Common myeloid progenitor, CD34-positive (primary cell): Measurements from ENCODE around the gene CTPS2.
"Not testable (repeated sequence)": the region's sequence is repeated elsewhere in the genome, so short reads cannot be mapped to it uniquely, and the experiment has no call there.

ENCODE experiments used
- CTCF ChIA-PET: fragments of 350-600 bp; sonication (Branson Sonifier 250); formaldehyde crosslinking; loops from one replicate; lab custom pipeline; 2021; ENCODE audit warnings: antibody characterized with exemption; lab: Charles Lee
- POLR2A ChIA-PET: fragments of 350-600 bp; sonication (Branson Sonifier 250); formaldehyde crosslinking; loops from one replicate; lab custom pipeline; 2021; ENCODE audit warnings: antibody characterized with exemption; lab: Charles Lee
- DNase-seq, 3 donors: peaks; one replicate each; pipeline versions ENCODE4 v3.0.0 to v3.0.0-alpha.2; 2013
- H3K27ac ChIP-seq, 2 experiments: 1 replicate in 1 of 2; 2 replicates in 1 of 2; pipeline ENCODE4 v1.7.0; 2013; ENCODE audit warnings: inconsistent platforms in 2 of 2, low read length in 2 of 2, mild to moderate bottlenecking in 2 of 2, low read depth in 1 of 2, moderate library complexity in 1 of 2; ENCODE audit not compliant: severe bottlenecking in 2 of 2, insufficient read depth in 1 of 2, poor library complexity in 1 of 2
- H3K27me3 ChIP-seq, 5 experiments: replicated peaks in 2 of 5; 1 replicate in 3 of 5; 2 replicates in 2 of 5; pipeline versions ENCODE4 v1.6.1 to v1.7.0; 2013; ENCODE audit warnings: low read length in 4 of 5, mild to moderate bottlenecking in 2 of 5, moderate library complexity in 2 of 5, inconsistent platforms in 1 of 5; ENCODE audit not compliant: insufficient read depth in 5 of 5, control insufficient read depth in 4 of 5
- H3K36me3 ChIP-seq, 4 experiments: 1 replicate in 2 of 4; 2 replicates in 2 of 4; pipeline versions ENCODE4 v1.6.1 to v1.7.0; 2013; ENCODE audit warnings: low read length in 3 of 4, control low read depth in 1 of 4, mild to moderate bottlenecking in 1 of 4; ENCODE audit not compliant: control insufficient read depth in 4 of 4, insufficient read depth in 4 of 4
- H3K4me1 ChIP-seq, 4 experiments: 1 replicate in 3 of 4; 2 replicates in 1 of 4; pipeline versions ENCODE4 v1.6.1 to v1.7.1; 2013; ENCODE audit warnings: low read length in 3 of 4, mild to moderate bottlenecking in 3 of 4, control low read depth in 1 of 4, inconsistent platforms in 1 of 4, moderate library complexity in 1 of 4; ENCODE audit not compliant: control insufficient read depth in 4 of 4, insufficient read depth in 4 of 4; ENCODE audit errors: control extremely low read depth in 1 of 4
- H3K4me3 ChIP-seq, 7 experiments: 1 replicate in 4 of 7; 2 replicates in 3 of 7; pipeline versions ENCODE4 v1.5.1 to v1.7.0; 2013; ENCODE audit warnings: mild to moderate bottlenecking in 7 of 7, low read length in 6 of 7, moderate library complexity in 6 of 7, inconsistent platforms in 2 of 7, low read depth in 2 of 7, control low read depth in 1 of 7; ENCODE audit not compliant: insufficient read depth in 4 of 7, control insufficient read depth in 1 of 7; ENCODE audit errors: extremely low read depth in 1 of 7
- H3K9me3 ChIP-seq, 5 experiments: 1 replicate in 4 of 5; 2 replicates in 1 of 5; pipeline versions ENCODE4 v1.6.1 to v1.7.1; 2013; ENCODE audit warnings: low read length in 4 of 5, mild to moderate bottlenecking in 2 of 5, inconsistent platforms in 1 of 5, low read depth in 1 of 5, moderate library complexity in 1 of 5; ENCODE audit not compliant: control insufficient read depth in 4 of 5, insufficient read depth in 2 of 5; ENCODE audit errors: control extremely low read depth in 1 of 5
- WGBS: methylation state at CpG from one replicate; pipeline ENCODE4 v1.1.5; 2013; ENCODE audit not compliant: insufficient coverage; 5-methylcytosine and 5-hydroxymethylcytosine counted together

CTPS2 gene

DNA sequence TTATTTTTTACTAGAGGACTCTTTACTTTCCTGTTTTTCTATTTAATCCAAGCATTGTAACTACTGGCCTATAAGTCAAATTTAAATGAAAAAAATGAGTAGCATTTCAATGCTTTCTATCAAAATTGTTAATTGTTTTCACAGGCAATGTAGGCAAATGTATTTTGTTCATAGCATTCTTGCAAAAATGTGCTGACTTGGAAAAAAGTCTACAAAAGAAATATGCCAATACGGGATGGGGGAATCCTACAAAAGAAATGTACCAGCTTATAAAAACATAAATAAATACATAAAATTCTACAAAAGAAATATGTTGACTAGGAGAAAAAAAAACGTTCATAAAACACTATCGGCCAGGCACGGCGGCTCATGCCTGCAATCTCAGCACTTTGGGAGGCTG lies 77.4 kb downstream of the CTPS2 start:
- no peak overlapping the region for H3K27ac ChIP-seq
- ChIA-PET POLR2A (no interaction called here), CTCF (no interaction called here)
- H3K4me3 ChIP-seq: no peak overlapping the region
- DNase-seq: no peak
- peaks cover 0 to 7% (median 0%) of the 10 kb centered on the region in 4 experiments for H3K36me3 ChIP-seq
- no peaks in the 10 kb centered on the region for H3K9me3 ChIP-seq
- no CpG with 5 or more reads among the region's 5 CpGs for WGBS
- H3K27me3 ChIP-seq: peaks cover 0 to 11% (median 0%) of the 10 kb centered on the region in 5 experiments
- H3K4me1 ChIP-seq: peaks cover 0 to 11% (median 2%) of the 10 kb centered on the region in 4 experiments

DNA sequence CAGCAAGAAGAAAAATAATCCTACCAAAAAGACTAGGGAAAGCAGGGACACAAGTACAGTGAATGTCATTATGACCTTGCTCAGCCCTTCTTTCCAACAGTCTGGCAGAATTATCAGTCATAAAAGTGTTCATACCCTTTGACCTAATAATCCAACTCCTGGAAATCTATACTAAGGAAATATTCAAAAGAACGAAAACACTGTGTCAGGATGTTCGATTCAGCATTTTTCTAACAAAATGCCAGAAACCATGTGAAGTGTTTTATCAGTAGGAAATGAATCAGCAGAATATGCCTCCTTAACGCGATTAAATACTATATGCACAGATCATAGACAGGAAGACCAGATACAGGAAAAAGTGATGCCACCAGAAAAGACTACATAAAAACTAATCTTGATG lies 78.7 kb downstream of the CTPS2 start:
- ChIA-PET POLR2A (no interaction called here), CTCF (no interaction called here)
- no peaks in the 10 kb centered on the region for H3K9me3 ChIP-seq
- H3K36me3 ChIP-seq: peaks cover 0 to 6% (median 0%) of the 10 kb centered on the region in 4 experiments
- H3K4me3 ChIP-seq: no peak overlapping the region
- peaks cover 0 to 9% (median 0%) of the 10 kb centered on the region in 5 experiments for H3K27me3 ChIP-seq
- WGBS: no CpG with 5 or more reads among the region's 4 CpGs
- H3K27ac ChIP-seq: peak overlapping the region in 1 of 2 experiments; percentile 25
- DNase-seq: peak in 2 of 3 donors; percentile 4 to 15
- H3K4me1 ChIP-seq: peaks cover 0 to 11% (median 2%) of the 10 kb centered on the region in 4 experiments

DNA sequence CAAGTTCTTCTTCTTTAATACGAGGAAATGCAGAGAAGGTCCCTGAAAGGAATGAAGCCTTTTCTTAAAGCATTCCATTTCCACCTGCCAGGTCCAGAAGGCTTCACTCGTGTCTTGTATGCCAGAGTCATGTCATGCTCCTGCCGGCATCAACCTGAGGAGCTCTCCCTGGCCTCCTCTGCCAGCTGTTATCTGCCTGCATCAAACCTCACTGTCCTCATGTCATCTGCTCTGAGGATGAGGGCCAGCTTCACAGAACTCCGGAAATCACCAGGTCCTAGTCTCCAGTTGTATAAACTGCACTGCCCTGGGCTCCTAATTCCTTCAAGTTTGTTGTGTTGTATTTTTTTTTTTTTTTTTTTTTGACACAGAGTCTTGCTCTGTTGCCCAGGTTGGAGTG lies 82.6 kb downstream of the CTPS2 start:
- peaks cover 0 to 11% (median 2%) of the 10 kb centered on the region in 4 experiments for H3K4me1 ChIP-seq
- DNase-seq: no peak
- peaks cover 0 to 3% (median 0%) of the 10 kb centered on the region in 4 experiments for H3K36me3 ChIP-seq
- 82% methylated on average over 3 of the region's 4 CpGs for WGBS
- no peaks in the 10 kb centered on the region for H3K9me3 ChIP-seq
- no peak overlapping the region for H3K4me3 ChIP-seq
- H3K27ac ChIP-seq: no peak overlapping the region
- ChIA-PET POLR2A (no interaction called here), CTCF (no interaction called here)
- H3K27me3 ChIP-seq: peaks cover 0 to 23% (median 0%) of the 10 kb centered on the region in 5 experiments

DNA sequence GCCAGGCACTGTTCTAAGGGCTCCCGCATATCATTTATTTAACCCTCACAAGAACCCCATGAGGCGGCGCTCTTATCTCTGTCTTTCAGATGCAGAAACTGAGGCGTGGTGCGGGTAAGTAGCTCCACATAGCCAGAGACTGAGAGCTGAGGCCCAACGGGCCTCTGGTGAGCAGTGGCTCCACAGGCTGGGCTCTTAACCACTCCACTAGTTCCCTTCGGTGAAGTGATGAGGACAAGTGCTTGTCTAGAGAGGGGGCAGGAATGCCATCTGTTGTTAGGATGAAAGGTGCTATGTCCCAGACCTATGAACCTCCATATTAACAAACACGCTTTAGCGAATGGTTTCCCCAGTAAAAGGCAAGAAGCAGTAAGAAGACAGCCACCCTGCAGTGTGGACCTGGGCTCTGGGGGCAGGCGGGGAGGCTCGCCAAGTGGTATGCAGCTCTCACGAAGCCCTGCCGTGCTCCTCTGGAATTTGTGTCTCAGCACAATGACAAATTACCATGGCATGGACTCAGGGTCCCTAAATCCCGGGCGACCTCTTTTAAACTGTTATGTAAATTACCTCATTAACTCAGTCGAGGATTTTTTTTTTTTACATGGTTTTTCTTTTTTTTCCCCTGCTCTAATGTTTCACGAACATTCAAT lies 83.4 kb downstream of the CTPS2 start:
- ChIA-PET POLR2A (no interaction called here), CTCF (no interaction called here)
- H3K27me3 ChIP-seq: peaks cover 0 to 23% (median 0%) of the 10 kb centered on the region in 5 experiments
- H3K4me1 ChIP-seq: peaks cover 0 to 7% (median 2%) of the 10 kb centered on the region in 4 experiments
- no peaks in the 10 kb centered on the region for H3K9me3 ChIP-seq
- peaks cover 0 to 3% (median 2%) of the 10 kb centered on the region in 4 experiments for H3K36me3 ChIP-seq
- WGBS: 68% methylated on average over 10 of the region's 17 CpGs
- no peak overlapping the region for H3K27ac ChIP-seq
- DNase-seq: peak in 2 of 3 donors; percentile 9 to 28
- H3K4me3 ChIP-seq: no peak overlapping the region

DNA sequence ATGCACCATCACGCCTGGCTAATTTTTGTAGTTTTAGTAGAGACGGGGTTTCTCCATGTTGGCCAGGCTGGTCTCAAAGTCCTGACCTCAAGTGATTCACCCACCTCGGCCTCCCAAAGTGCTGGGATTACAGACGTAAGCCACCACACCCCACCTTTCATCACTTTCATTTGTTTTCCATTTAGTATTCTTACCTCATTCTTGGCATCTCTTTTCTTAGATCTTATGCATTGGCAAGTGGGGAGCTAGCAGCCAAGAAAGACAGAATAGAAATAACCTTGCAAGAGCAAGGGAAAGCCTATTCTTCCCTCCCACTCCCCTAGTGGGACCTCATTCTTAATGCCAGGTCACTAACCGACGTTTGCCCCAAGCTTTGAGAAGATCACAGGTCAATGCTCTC lies 84.0 kb downstream of the CTPS2 start:
- CTCF ChIA-PET, H3K9me3 ChIP-seq, DNase-seq, H3K36me3 ChIP-seq, H3K4me1 ChIP-seq, POLR2A ChIA-PET, H3K4me3 ChIP-seq, H3K27ac ChIP-seq: not testable (repeated sequence)
- peaks cover 0 to 23% (median 0%) of the 10 kb centered on the region in 5 experiments for H3K27me3 ChIP-seq
- WGBS: 83% methylated on average over 6 of the region's 6 CpGs

DNA sequence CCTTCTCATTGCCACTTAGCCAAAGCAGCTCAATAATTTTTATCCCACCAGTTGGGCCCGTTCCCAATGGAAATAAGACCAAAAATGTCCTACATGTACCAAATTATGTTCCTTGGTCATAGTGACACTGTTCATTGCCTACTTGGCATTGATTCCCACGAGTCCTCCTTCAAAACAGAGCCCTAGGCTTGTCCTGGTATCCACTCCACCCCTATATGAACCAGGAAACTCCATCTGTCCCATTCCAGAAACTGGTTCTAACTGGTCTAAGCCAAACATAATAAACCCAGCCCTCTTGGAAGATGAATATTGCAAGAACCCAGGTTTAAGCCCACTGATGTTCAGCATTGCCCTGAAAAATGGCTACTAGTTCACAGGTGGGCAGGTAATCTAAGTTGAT lies 93.4 kb downstream of the CTPS2 start:
- no peak overlapping the region for H3K27ac ChIP-seq
- no peak for DNase-seq
- H3K4me3 ChIP-seq: no peak overlapping the region
- peaks cover 0 to 3% (median 0%) of the 10 kb centered on the region in 5 experiments for H3K9me3 ChIP-seq
- H3K4me1 ChIP-seq: no peaks in the 10 kb centered on the region
- H3K36me3 ChIP-seq: peaks cover 0 to 27% (median 5%) of the 10 kb centered on the region in 4 experiments
- ChIA-PET CTCF (no interaction called here), POLR2A (no interaction called here)
- 100% methylated on average over 2 of the region's 2 CpGs for WGBS
- peaks cover 0 to 8% (median 0%) of the 10 kb centered on the region in 5 experiments for H3K27me3 ChIP-seq

DNA sequence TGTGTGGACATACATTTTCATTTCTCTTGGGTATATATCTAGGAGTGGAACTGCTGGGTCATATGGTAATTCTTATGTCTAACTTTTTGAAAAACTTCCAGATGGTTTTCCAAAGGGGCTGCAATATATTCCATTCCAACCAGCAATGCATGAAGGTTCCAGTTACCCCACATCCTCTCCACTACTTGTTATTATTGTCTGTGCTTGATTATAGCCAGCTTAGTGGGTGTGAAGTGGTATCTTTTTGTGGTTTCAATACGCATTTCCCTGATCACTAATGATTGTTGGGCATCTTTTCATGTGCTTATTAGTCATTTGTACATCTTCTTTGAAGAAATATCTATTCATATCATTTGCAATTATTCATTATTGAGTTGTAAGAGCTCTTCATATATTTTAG lies 94.0 kb downstream of the CTPS2 start:
- DNase-seq: no peak
- H3K27ac ChIP-seq: no peak overlapping the region
- H3K36me3 ChIP-seq: peaks cover 0 to 31% (median 5%) of the 10 kb centered on the region in 4 experiments
- WGBS: no CpG with 5 or more reads among the region's 1 CpG
- no peaks in the 10 kb centered on the region for H3K4me1 ChIP-seq
- CTCF ChIA-PET: no interaction called here
- H3K9me3 ChIP-seq: peaks cover 0 to 3% (median 0%) of the 10 kb centered on the region in 5 experiments
- H3K27me3 ChIP-seq: peaks cover 0 to 8% (median 0%) of the 10 kb centered on the region in 5 experiments
- POLR2A ChIA-PET: no interaction called here
- no peak overlapping the region for H3K4me3 ChIP-seq
